ENCODE data around the gene PRR15.

DNA sequence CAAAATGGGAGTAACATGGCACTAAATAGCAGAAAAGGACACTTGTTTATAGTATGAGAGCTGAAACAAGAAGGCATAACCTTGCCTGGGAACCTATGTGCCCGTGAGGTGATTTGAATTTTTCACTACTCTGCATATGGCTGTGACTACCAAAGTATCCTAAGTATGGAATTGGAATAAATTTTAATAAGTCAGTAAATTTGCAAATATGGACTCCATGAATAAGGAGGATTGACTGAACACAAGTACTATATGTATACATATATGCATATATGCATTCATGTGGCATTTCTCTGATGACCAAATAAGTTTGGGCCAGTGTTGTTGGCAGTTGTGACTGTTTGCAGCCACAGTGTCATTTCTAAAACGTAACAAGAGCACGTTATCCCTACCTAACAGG lies 34.5 kb downstream of the PRR15 start:
- no peak for TF ChIP-seq SIX5 (IDR thresholded peaks at IDR 0.05; ENCODE audit: low read depth, low read length)
- TF ChIP-seq EP300 (IDR thresholded peaks at IDR 0.05; ENCODE audit: borderline replicate concordance in 1 of 2, low read depth in 2 of 2, low read length in 2 of 2): no peak
- TF ChIP-seq FOSL1 (IDR thresholded peaks at IDR 0.05; ENCODE audit: insufficient read depth, low read depth, low read length): no peak

All from H1 (cell line).